AG10803 (cell line): ENCODE results near the gene C1orf21.
"Not testable (repeated sequence)": the region's sequence is repeated elsewhere in the genome, so short reads cannot be mapped to it uniquely, and the experiment has no call there.

Experiments used
- DNase-seq: peaks from one replicate; pipeline ENCODE4 v3.0.0; 2010; ENCODE audit warnings: low read depth
- H3K4me3 ChIP-seq: 2 replicates; pipeline ENCODE4 v1.5.1; 2011; ENCODE audit warnings: mild to moderate bottlenecking, low read length, control low read depth
- CTCF ChIP-seq: conservative IDR thresholded peaks from 2 replicates; pipeline ENCODE4 v1.5.1; 2011; ENCODE audit warnings: mild to moderate bottlenecking, low read length, control low read depth, inconsistent platforms

Gene C1orf21

GRCh38 chr1:184608581-184608980 is 221.8 kb downstream of the C1orf21 start:
- H3K4me3 ChIP-seq: no peak overlapping the region
- no peak for DNase-seq
- no peak for TF ChIP-seq CTCF

GRCh38 chr1:184608990-184609389 is 222.2 kb downstream of the C1orf21 start:
- no peak for TF ChIP-seq CTCF
- DNase-seq: no peak
- H3K4me3 ChIP-seq: no peak overlapping the region

GRCh38 chr1:184610876-184611595 is 224.2 kb downstream of the C1orf21 start:
- DNase-seq: no peak
- H3K4me3 ChIP-seq: no peak overlapping the region
- no peak for TF ChIP-seq CTCF

GRCh38 chr1:184612229-184612628 is 225.4 kb downstream of the C1orf21 start:
- not testable (repeated sequence) for DNase-seq, H3K4me3 ChIP-seq

GRCh38 chr1:184614667-184615066 is 227.8 kb downstream of the C1orf21 start:
- TF ChIP-seq CTCF: no peak
- no peak for DNase-seq
- no peak overlapping the region for H3K4me3 ChIP-seq

GRCh38 chr1:184615301-184615700 is 228.5 kb downstream of the C1orf21 start:
- no peak overlapping the region for H3K4me3 ChIP-seq
- no peak for TF ChIP-seq CTCF
- DNase-seq: no peak

GRCh38 chr1:184616504-184616903 is 229.7 kb downstream of the C1orf21 start:
- TF ChIP-seq CTCF: no peak

More at GRCh38 chr1:184616504-184616903, 229.7 kb downstream of the C1orf21 start:
- no peak overlapping the region for H3K4me3 ChIP-seq
- DNase-seq: no peak
